Mesothelial cell of epicardium (in vitro differentiated cells): ENCODE data around the gene FERD3L. TPM values are rescaled to one million over a fixed set of nuclear protein-coding genes. Genes with fewer than 3 reads are reported as not detected.

Experiments
- DNase-seq, 2 experiments: peaks; one replicate each; pipeline ENCODE4 v3.0.0; 2021; ENCODE audit warnings: low spot score in 2 of 2; ENCODE audit not compliant: unreplicated experiment in 2 of 2
- H3K27ac Mint-ChIP-seq: 2 replicates; pipeline ENCODE4 v1.8.0; 2021; ENCODE audit warnings: mixed read lengths
- H3K27me3 Mint-ChIP-seq: 2 replicates; pipeline ENCODE4 v1.8.0; 2021; ENCODE audit warnings: low read depth, mixed read lengths
- H3K36me3 Mint-ChIP-seq: 2 replicates; pipeline ENCODE4 v1.8.0; 2021; ENCODE audit warnings: mixed read lengths
- H3K4me1 Mint-ChIP-seq: 2 replicates; pipeline ENCODE4 v1.8.0; 2021; ENCODE audit warnings: mixed read lengths
- H3K4me3 Mint-ChIP-seq: 2 replicates; pipeline ENCODE4 v1.8.0; 2021; ENCODE audit warnings: mild to moderate bottlenecking, moderate library complexity, mixed read lengths
- H3K9me3 Mint-ChIP-seq: 2 replicates; pipeline ENCODE4 v1.8.0; 2021; ENCODE audit warnings: mixed read lengths
- CTCF ChIP-seq: fragments of 200-600 bp; sonication (generic); IDR thresholded peaks from one replicate; pipeline ENCODE4 v1.5.0; 2021; ENCODE audit warnings: antibody characterized with exemption; ENCODE audit not compliant: unreplicated experiment
- total RNA-seq: library from RNA; stranded (reverse); gene quantifications from 3 replicates; pipeline ENCODE4 v1.2.1, GENCODE V29; 2021

The FERD3L gene
- total RNA-seq, 1 donor from 2014 or later = not detected

GRCh38 chr7:19111474-19112273 is 33.5 kb downstream of the FERD3L start:
- DNase-seq = no peak
- peak overlapping the region; percentile 92 for H3K4me3 Mint-ChIP-seq
- H3K9me3 Mint-ChIP-seq = no peaks in the 10 kb centered on the region
- TF ChIP-seq CTCF = no peak
- H3K36me3 Mint-ChIP-seq = peaks cover 8% of the 10 kb centered on the region
- H3K27me3 Mint-ChIP-seq = peaks cover 84% of the 10 kb centered on the region
- H3K4me1 Mint-ChIP-seq = peaks cover 69% of the 10 kb centered on the region
- peak overlapping the region; percentile 91 for H3K27ac Mint-ChIP-seq

GRCh38 chr7:19110776-19111175 is 34.4 kb downstream of the FERD3L start:
- no peak for TF ChIP-seq CTCF
- peak overlapping the region; percentile 91 for H3K27ac Mint-ChIP-seq
- H3K4me3 Mint-ChIP-seq = peak overlapping the region; percentile 92
- H3K9me3 Mint-ChIP-seq = no peaks in the 10 kb centered on the region
- H3K27me3 Mint-ChIP-seq = peaks cover 88% of the 10 kb centered on the region
- H3K36me3 Mint-ChIP-seq = peaks cover 8% of the 10 kb centered on the region
- H3K4me1 Mint-ChIP-seq = peaks cover 77% of the 10 kb centered on the region
- no peak for DNase-seq

DNA sequence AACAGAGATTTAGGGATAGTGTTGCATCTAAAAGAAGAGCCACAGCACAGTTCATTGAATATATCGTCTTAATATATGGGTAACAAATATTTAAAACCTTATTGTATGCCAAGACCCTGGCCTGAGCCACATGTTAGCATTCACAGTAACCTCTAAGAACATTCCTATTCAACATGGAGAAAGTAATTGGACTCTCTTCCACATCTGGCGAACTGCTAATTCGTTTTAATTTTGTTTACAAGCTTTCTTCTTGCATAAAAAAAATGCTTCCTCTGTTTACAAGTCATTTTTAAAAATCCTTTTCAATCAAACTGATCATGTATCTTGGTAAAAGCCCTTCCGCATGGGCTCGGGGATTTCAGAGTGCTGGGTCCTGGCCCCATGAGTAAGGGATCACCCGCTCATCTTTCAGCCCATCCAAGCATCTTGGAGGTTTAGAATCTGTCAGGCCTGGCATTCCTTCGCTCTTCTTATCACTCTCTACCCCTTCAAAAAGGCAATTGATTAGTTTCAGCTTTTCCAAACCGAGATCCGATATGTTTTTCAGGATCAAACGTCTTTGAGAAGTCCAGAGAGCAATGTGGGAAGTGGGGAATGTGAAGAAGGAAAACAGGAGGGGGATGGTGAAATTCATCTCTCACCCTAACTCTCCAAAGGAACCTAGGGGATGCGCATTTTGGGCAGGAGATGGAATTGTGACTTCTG is 35.0 kb downstream of the FERD3L start:
- H3K36me3 Mint-ChIP-seq = peaks cover 8% of the 10 kb centered on the region
- no peak for DNase-seq
- H3K4me3 Mint-ChIP-seq = peak overlapping the region; percentile 92
- no peaks in the 10 kb centered on the region for H3K9me3 Mint-ChIP-seq
- TF ChIP-seq CTCF = no peak
- H3K27me3 Mint-ChIP-seq = peaks cover 94% of the 10 kb centered on the region
- peak overlapping the region; percentile 91 for H3K27ac Mint-ChIP-seq
- H3K4me1 Mint-ChIP-seq = peaks cover 80% of the 10 kb centered on the region

DNA sequence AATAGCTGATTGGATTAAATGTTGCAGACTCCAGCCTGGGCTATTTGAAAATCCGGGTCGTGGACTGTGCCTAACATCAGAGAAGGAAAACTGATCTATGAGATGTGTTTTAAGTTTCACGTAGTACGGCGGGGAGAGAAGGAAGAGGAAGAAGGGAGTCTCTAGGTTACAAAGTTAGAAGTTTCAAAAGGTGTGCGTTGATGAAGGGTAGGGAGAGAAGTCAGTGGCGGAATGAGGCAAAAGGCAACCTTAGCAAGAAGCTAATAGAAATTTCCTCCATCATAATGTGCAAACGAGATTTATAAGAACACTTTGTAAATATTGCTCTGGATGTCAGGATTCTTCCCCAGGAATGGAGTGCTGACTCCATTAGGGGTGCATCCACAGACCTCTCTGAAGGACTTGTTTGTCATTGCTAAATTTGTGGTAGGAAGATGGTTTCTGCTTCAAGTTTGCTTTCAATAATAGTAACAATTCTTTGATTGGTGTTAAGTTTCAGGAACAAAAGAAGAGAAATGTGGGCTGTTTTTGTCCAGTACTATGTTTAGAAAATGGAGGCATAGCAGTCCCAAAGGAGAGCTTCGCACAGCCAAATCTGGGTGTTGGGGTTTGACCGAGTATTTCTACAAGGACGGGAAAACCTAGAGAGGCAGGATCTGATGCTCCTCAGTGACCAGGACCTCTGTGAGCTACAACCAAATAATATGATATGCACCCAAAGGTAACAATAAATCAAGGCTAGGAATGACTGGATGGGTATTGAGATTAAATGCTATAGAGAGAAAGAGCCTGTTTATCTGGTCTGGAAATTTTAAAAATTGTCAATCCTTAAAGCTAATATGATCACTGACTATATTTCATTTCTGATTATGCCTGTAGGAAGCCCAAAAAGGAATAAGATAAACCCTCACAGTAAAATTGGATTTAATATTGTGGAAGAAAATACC is 35.9 kb downstream of the FERD3L start:
- no peak for DNase-seq
- H3K36me3 Mint-ChIP-seq = peaks cover 7% of the 10 kb centered on the region
- H3K4me1 Mint-ChIP-seq = peaks cover 77% of the 10 kb centered on the region
- no peaks in the 10 kb centered on the region for H3K9me3 Mint-ChIP-seq
- peak overlapping the region; percentile 76 for H3K4me3 Mint-ChIP-seq
- peak overlapping the region; percentile 91 for H3K27ac Mint-ChIP-seq
- peaks cover 93% of the 10 kb centered on the region for H3K27me3 Mint-ChIP-seq
- no peak for TF ChIP-seq CTCF

- DNase-seq = peak in 1 of 2 experiments; percentile 59
- H3K27ac Mint-ChIP-seq = peak overlapping the region; percentile 91
- no peak for TF ChIP-seq CTCF
- peaks cover 3% of the 10 kb centered on the region for H3K36me3 Mint-ChIP-seq
- no peaks in the 10 kb centered on the region for H3K9me3 Mint-ChIP-seq
- H3K4me1 Mint-ChIP-seq = peaks cover 72% of the 10 kb centered on the region
- peak overlapping the region; percentile 76 for H3K4me3 Mint-ChIP-seq
- peaks cover 84% of the 10 kb centered on the region for H3K27me3 Mint-ChIP-seq
Observed at GRCh38 chr7:19107356-19108146, 37.7 kb downstream of the FERD3L start.
